DMS 273 (cell line): Measurements from ENCODE around the gene CDH13.
A peak's percentile ranks its signal among the peaks of the same experiment; 100 is the strongest.

Experiments used
- DNase-seq: peaks from one replicate; lab custom pipeline; 2025; ENCODE audit not compliant: unreplicated experiment; lab: John Stamatoyannopoulos, UW

CDH13 gene

DNA sequence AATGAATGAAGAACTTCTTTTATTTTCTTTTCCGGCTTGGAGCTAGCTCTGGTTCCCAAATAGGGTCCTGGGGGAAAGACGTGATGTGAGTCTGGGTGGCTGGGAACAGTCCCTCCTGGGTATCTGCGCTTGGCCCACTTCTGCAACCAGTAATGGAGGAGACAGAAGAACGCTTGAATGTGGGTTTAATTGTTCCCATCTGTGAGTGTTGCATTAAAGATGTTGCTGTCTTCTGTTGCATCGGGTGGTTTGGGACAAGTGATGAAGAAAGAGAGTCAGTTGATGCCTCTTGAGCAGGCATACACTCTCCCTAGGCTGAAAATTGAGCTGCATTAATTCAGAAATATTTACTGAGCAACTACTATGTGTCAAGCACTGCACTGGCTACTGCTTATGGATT, 511.1 kb downstream of the CDH13 start:
- no peak for DNase-seq

DNA sequence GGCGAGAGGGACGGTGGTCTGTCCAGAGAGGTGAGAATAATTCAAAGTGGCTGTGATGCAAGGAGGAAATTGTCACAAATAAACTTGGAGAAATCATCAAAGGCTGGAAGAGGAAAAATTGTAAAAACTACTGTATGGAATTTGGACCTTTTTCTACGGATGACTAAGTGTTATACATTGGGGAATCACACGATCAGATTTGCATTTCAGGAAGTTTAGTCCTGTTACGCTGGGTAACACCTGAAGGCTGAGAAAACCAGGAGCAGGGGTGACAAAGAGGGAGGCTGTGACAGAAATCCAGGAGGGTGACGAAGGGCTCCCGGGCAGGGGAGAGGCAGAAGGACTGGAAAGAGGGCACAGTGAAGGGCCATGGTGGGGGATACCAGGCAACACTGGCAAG, 511.7 kb downstream of the CDH13 start:
- no peak for DNase-seq

DNA sequence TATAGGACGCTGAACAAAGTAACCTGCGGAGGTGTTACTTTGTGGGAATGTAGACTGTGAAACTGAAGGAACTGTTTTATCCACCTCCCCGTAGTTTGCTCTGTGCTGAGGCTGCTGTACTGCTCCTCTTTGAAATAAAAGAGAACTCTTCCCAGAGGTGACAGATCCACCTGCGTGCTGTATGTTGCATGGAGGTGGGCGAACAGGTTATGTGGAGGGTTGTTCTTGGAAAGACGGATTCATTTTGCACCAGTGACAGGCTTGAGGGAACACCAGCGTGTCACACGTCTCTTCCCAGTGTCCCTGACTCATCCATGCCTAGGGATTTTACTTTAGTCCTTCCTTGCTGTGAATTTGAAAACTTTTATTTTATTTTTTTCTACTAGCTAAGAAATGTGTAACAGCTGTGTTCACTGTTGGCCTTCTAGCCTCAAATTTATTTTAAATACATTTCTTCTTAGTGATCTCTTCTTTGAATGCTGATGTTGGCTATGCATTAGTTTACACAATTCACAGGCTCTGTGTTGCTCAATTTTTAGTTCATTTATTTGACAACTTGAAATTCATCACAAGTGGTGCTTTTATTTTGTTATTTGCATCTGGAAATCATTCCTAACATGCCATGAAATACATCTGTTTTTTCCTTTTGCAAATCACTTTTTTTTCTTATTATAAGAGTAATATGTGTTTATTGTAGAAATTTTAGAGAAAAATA, 512.4 kb downstream of the CDH13 start:
- no peak for DNase-seq

DNA sequence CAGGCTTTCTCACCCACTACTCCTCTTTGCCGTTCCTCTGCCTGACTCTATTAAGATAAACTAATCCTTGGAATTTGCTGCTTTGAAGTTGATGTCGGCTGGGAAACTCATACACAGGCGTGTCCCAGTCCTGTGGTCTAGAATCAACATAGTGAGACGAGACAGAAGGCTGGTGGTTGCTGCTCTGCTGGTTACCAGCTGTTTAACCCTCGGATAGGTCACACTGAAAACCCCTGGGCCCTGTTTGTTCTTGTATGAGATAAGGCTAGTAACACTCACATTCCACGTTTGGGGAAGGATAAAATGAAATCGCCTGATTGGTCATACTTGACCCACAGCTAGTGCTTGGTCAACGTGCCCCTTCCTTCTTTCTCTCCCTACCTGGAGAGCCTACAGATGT, 517.0 kb downstream of the CDH13 start:
- no peak for DNase-seq

DNA sequence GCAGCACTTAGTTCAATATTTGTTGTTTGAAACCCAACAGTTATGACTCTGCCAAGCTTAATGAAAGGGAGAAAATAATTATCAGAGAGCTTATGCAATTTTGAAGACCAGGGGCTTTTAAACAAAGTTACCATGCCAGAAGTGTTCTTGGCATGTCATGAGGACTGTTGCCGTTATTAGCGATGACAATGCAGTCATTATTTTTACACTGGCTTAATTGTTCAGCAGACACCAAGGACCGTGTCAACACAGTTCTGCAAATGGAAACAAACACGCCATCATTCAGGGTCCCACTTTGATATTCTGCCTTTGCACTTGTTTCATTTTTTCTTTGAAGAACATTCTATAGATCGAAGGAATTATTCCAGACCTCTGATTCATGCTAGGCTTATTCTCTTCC, 518.5 kb downstream of the CDH13 start:
- DNase-seq = no peak

DNA sequence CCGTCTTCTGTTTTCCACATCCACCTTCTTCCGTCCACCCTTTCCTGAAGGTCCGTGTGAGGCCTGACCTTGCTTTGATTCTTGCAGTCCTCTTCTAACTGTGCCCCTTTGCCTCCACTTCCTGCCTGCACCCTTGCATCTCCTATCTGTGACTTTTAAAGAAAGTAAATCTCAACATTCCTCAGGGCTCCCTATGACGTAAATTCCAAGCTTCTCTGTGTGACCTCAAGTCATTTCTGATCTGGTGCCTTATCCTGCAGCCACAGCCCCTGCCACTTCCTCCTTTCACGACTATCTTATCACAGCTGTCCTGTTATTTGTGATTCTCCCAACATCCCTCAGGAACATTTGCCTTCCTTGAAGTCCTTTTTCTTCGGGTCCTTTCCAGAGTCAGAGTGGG, 520.5 kb downstream of the CDH13 start:
- no peak for DNase-seq

DNA sequence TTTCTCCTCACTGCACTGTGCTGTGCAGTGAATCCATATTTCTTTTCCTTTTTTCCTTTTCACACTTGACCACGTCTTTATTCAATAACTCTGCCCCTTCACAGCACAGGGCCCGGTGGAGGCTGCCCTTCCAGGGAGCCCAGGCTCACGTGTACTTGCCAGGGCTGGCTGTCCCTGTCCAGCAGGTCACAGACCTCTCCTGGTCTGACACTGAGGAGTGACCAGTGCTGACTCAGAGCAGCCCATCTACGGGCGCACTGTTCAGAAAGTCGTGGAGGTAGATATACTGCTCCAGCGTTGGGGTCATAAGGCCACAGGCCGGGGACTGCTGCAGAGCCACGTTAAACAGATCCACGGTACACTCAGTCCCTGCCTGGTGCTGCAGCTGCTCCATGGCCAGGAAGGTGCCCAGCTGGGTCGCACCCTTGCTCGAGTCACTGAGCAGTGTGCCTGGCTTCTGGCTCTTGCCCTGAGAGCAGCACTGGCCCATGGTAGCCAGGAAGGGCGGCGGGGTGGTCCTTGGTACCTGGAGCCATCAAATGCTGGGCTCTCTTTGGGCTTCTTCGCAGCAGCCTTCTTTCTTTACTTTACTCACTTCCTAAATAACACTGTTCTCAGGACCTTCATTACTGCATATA, 531.7 kb downstream of the CDH13 start:
- DNase-seq = no peak

DNA sequence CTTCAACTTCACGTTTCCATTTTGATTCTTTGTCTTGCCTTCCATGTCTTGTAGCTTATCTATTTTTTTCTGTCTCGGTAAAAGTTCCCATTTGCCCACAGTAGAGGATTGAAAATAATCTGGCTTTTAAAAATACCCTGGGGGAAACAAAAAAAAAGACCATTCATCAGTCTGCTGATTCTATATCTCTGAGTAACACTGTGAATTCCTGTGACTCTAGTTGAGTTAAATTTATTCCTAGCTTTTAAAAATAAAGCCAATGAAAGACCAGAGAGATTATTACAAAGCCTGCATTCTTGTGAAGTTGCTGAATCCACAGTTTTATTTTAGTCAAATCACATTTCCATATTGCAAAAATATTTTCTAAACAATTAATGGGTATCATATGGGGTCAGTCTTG, 532.3 kb downstream of the CDH13 start:
- DNase-seq = no peak

DNA sequence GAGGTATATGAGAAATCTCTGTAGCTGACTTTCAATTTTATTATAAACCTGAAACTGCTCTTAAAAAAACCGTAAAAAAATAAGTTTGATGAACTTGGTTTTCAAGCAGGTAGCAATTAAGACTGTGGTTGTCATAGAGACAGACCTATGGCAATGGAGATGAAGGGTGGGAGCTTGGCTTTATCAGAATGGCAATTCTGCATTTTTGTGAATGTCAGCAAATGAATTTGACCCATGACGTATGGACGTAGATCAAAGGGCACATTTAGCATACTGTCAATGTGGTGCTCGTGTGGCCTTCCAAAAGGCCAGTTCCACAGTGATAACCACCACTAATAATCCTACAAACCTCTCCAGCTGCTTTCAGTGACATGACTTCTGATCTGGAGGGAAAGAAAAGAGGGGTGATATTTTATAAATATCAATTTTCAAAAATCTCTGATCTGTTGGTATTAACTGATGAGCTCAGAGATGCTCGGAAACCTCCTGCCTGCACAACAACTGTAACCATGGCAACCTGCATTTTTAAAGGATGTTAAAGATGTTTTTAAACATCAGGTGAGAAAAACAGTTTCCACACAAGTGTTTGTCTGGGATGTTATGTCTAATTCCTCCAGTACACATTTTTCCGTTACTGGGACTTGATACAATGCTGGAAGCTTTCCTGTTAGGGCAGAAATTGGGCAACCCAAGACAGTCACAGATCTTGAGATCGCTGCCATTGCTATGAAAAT, 533.7 kb downstream of the CDH13 start:
- no peak for DNase-seq

DNA sequence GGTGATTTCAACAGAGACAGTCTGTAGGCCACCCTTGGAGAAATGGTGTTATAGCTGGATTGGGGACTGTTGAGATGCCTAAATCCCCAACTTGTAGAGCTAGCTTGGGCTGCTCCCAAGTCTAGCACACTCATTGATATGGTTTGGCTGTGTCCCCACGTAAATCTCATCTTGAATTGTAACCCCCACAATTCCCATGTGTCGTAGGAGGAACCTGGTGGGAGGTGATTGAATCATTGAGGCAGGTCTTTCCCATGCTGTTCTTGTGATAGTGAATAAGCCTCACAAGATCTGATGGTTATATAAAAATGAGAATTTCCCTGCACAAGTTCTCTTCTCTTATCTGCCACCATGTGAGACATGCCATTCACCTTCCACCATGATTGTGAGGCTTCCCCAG, 536.0 kb downstream of the CDH13 start:
- no peak for DNase-seq

DNA sequence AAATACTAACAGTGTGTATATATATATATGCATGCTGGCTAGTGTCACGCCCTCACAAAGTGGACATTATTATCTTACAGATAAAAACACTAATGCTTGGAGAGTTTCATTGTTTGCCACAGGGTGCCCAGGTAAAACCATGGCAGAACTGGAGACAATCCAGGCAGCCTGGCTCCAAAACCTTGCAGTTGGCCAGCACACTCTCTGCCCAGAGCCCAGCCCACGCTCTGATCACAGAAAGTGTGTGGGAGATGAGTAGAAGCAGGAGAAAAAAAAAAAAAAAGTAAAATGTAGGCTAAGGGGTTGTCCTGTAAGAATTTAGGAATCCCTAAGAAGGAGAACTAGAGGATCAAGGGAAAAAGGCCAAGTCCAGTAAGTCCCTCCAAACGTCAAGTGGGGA, 538.0 kb downstream of the CDH13 start:
- no peak for DNase-seq

DNA sequence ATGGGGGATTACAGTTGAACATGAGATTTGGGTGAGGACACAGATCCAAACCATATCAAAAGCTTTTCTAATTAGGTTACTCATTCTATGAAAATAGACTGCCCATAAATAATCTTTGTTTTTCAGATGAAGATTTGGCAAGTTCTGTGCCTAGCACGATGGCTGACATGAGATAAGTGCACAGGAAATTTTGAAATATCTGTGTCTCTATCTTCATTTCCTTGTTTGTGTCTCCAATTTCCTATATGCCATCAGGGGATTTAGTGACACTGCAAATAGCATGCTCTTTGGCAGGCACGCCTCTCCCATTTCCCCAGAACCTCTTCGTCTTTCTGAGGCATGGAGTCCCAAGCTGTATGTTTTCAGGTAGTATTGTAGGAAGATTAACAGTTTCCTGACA, 544.6 kb downstream of the CDH13 start:
- DNase-seq = no peak

DNA sequence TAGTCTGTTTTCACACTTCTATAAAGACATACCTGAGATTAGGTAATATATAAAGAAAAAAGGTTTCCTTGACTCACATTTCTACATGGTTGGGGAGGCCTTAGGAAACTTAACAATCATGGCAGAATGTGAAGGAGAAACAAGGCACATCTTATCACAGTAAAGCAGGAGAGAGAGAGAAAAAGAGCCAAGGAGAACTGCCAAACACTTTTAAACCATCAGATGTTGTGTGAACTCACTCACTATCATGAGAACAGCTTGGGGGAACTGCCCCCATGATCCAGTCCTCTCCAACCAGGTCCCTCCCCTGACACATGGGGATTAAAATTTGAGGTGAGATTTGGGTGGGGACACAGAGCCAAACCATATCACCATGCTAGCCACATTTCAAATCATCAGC, 547.9 kb downstream of the CDH13 start:
- DNase-seq = no peak

DNA sequence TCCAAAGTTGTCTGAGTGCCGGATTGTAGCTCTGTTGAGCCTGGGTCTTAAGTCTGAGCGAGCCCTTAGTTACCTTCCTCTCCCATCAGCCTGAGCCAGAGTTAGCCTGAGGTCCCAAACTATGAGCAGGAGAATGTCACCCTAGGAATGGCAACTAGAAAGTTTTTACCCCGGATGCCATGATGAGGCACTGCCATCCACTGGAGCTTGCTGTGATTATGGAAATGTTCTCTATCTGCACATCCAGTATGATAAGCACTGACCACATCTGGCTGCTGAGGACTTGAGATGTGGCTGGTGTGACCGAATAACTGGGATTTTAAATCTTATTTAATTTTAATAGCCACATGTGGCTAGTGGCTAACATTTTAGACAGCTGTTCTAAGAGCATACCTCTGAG, 550.0 kb downstream of the CDH13 start:
- DNase-seq = no peak

DNA sequence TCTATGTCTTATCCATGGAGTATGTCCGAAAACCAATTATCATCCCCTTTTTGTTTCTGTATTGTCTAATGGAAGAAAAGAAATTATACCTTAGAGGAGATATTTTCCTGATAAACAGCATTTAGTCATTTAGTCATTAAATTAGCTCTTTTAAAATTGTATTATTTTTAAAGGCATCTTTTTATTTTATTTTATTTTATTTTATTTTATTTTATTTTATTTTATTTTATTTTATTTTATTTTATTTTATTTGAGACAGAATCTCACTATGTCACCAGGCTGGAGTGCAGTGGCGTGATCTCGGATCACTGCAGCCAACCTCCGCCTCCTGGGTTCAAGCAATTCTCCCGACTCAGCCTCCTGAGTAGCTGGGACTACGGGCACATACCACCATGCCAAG, 559.1 kb downstream of the CDH13 start:
- DNase-seq = no peak

DNA sequence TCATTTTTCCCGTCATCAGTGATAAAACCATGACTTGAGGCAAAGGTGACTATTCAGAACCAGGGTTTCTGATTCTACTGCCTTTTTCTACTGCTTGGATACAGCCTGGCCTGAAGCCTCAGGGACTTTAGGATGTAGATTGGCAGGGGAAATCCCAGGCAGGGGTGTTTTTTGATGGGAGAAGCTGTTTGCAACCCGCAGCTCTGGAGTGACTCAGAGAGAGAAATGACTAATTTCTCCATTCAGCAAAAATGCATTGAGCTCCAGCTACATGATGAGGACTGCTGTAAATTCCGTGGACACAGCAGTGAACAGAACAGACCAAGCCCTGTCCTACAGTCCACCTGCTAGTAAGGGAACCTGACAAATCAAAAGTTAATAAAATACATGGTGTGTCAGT, 560.6 kb downstream of the CDH13 start:
- DNase-seq = no peak

DNA sequence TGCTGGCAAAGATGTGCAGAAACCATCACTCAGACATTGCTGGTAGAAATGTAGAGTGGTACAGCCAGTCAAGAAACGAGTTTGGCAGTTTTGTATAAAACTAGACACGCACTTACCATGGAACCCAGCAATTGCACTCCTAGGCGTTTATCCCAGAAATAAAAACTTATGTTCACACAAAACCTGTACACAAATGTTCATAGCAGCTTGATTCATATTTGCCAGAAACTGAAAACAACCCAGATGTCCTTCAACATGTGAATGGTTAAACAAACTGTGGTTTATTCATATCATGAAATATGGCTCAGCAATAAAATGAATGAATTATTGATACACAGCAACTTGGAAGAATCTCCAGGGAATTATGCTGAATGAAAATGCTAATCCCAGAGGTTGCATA, 570.0 kb downstream of the CDH13 start:
- no peak for DNase-seq

DNA sequence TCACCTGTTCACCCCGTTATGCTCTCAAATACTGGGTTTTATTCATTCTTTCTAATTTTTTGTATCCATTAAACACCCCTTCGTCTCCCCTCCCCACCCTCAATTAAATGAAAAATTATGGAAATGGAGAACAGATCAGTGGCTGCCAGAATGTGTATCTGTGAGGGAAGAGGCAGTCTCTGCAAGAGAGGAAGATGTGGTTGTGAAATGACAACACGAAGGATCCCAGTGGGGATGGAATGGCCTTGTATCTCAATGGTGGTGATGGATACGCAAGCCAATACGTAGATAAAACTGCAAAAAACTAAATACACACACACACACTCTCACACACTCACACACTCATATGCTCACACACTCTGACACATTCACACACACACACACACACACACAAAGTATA, 570.7 kb downstream of the CDH13 start:
- DNase-seq = no peak

DNA sequence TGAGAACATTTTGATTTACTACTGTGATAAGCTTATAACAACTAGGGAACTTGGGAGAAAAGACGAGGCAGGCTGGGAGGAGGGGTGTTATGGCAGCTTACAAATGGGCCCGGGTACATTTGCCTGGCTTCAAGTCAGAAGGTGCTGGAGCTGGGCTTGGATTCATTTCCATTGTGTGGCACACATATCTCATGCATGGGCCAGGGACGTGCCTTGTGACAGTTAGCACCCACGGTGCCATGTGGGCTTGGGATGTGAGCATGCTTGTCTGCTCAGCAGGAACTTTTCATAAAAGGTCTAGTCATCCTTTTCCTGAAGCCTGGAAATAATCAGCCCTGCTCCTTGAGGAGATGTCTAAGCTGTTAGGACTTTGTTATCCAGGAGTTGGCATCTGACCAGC, 572.2 kb downstream of the CDH13 start:
- DNase-seq = no peak

DNA sequence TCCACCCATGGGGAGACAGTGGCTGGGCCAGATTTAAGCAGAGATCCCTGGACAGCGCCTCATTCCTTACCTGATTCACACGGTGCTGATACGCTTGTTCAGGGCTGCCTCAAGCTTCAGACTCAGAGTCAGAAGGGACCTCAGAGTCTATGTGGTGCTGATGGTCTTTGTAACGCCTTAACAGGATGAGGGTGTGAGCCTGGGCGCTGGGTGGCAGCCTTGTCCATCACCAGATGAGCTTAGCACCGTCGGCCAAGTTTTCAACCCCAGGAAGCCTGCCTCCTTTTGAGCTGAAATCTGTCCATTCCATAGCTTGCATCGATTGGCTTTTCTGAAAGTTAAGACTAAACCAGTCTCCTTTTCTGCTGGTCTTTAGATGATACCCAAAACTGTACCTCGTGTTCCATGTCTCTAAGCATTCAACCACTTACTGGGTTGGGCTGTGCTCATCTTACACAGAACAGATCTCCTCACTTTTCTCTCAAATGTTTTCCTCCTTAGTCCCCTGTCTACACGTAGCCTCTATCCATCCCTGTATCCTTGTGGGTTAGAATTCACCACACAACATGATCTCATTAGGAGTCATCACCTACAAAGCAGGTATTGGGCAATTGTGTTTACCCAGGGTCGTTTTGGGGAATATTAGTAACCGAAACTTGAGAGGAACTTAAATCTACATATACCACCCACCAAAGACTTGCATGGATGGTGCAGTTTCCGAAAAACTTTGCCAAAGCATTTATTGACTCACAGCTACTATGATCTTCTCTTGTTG, 573.4 kb downstream of the CDH13 start:
- DNase-seq = peak; percentile 3

DNA sequence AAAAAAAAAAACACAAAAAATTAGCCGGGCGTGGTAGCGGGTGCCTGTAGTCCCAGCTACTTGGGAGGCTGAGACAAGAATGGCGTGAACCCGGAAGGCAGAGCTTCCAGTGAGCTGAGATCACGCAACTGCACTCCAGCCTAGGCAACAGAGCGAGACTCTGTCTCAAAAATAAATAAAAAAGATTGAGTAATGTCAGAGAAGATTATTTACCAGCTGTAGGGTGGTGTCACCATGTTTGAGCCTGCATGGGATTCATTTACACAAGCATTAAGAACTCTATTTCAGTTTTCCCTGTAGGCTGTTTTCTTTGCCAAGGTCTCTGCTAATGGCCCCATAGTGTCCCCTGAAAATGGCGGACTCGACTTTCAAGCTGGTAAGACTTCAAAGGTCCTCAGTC, 575.0 kb downstream of the CDH13 start:
- DNase-seq = no peak

DNA sequence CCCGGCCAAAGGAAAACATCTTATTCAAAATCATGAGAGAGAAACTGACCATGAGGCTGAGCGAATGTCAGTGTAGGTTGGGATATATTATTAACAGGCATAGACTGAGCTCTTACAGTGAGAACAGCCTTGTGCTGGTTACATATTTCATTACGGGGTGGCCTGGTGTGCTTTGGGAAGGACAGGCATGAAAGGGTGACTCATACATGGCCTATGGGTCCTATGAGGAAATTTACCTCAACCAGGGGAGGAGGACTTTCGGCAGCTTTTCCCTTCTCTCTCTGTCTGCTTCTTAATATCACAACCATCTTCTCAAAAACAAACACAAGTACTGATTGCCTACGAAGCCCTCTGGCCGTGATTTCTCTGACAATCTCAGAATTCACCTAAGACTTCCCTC, 579.1 kb downstream of the CDH13 start:
- no peak for DNase-seq
